MM.1S (cell line): ENCODE data around the gene IL1RAPL2.
"Not testable (repeated sequence)": the region's sequence is repeated elsewhere in the genome, so short reads cannot be mapped to it uniquely, and the experiment has no call there.

Source experiments
- DNase-seq: peaks from one replicate; pipeline ENCODE4 v3.0.0-alpha.2; 2015
- H2AFZ ChIP-seq: fragments of 300-600 bp; sonication (generic); 2 replicates; pipeline ENCODE4 v1.6.0; 2016; ENCODE audit warnings: antibody characterized with exemption, low read length
- H3F3A ChIP-seq: fragments of 300-600 bp; sonication (generic); 2 replicates; pipeline ENCODE4 v1.6.1; 2016; ENCODE audit warnings: mild to moderate bottlenecking, antibody characterized with exemption, low read length, moderate library complexity, mixed read lengths; ENCODE audit not compliant: insufficient read depth
- H3K27ac ChIP-seq: fragments of 300-600 bp; sonication (generic); 2 replicates; pipeline ENCODE4 v1.5.1; 2016; ENCODE audit warnings: mild to moderate bottlenecking, low read length
- H3K27me3 ChIP-seq: fragments of 300-600 bp; sonication (generic); replicated peaks from 2 replicates; pipeline ENCODE4 v1.6.0; 2016; ENCODE audit warnings: low read length; ENCODE audit not compliant: insufficient read depth
- H3K36me3 ChIP-seq: fragments of 300-600 bp; sonication (generic); replicated peaks from 2 replicates; pipeline ENCODE4 v1.6.1; 2016; ENCODE audit warnings: mild to moderate bottlenecking, low read length, mixed read lengths; ENCODE audit not compliant: insufficient read depth
- H3K4me1 ChIP-seq: fragments of 300-600 bp; sonication (generic); 2 replicates; pipeline ENCODE4 v1.6.1; 2016; ENCODE audit warnings: low read length, mixed read lengths
- H3K4me2 ChIP-seq: fragments of 300-600 bp; sonication (generic); 2 replicates; pipeline ENCODE4 v1.6.0; 2016; ENCODE audit warnings: low read depth, low read length
- H3K4me3 ChIP-seq: fragments of 300-600 bp; sonication (generic); 2 replicates; pipeline ENCODE4 v1.5.1; 2016; ENCODE audit warnings: low read length, mixed read lengths
- H3K79me2 ChIP-seq: fragments of 300-600 bp; sonication (generic); 2 replicates; pipeline ENCODE4 v1.6.1; 2016; ENCODE audit warnings: mixed run types, low read length, mixed read lengths
- H3K9ac ChIP-seq: fragments of 300-600 bp; sonication (generic); 2 replicates; pipeline ENCODE4 v1.6.1; 2016; ENCODE audit warnings: low read length, mixed read lengths
- H3K9me2 ChIP-seq: fragments of 300-600 bp; sonication (generic); replicated peaks from 2 replicates; pipeline ENCODE4 v1.6.1; 2016; ENCODE audit warnings: mild to moderate bottlenecking, low read length, mixed read lengths; ENCODE audit not compliant: insufficient read depth
- H3K9me3 ChIP-seq: fragments of 300-600 bp; sonication (generic); replicated peaks from 2 replicates; pipeline ENCODE4 v1.6.1; 2016; ENCODE audit warnings: mild to moderate bottlenecking, low read length, mixed read lengths; ENCODE audit not compliant: insufficient read depth
- H4K20me1 ChIP-seq: fragments of 300-600 bp; sonication (generic); 2 replicates; pipeline ENCODE4 v1.6.1; 2016; ENCODE audit warnings: mild to moderate bottlenecking, low read length, moderate library complexity, mixed read lengths; ENCODE audit not compliant: insufficient read depth
- CTCF ChIP-seq: fragments of 300-600 bp; sonication (generic); IDR thresholded peaks from 2 replicates; pipeline ENCODE4 v1.5.1; 2016; ENCODE audit warnings: antibody characterized with exemption, low read length, mixed read lengths
- EZH2 ChIP-seq: fragments of 300-600 bp; sonication (generic); optimal IDR thresholded peaks from 2 replicates; pipeline ENCODE3; 2017; ENCODE audit warnings: low read depth, mild to moderate bottlenecking, antibody characterized with exemption, low read length, mixed read lengths
- EZH2phosphoT487 ChIP-seq: fragments of 300-600 bp; sonication (generic); IDR thresholded peaks from 2 replicates; pipeline ENCODE4 v1.6.1; 2018; ENCODE audit warnings: antibody characterized with exemption, low read length

Gene IL1RAPL2

GRCh38 chrX:105114554-105115130 lies 548.6 kb downstream of the IL1RAPL2 start:
- H3F3A ChIP-seq, result no peaks in the 10 kb centered on the region
- H3K4me2 ChIP-seq, result no peak overlapping the region
- H3K4me3 ChIP-seq, result no peak overlapping the region
- H3K4me1 ChIP-seq, result no peaks in the 10 kb centered on the region
- no peaks in the 10 kb centered on the region for H3K9me2 ChIP-seq
- no peak overlapping the region for H3K27ac ChIP-seq
- no peak overlapping the region for H2AFZ ChIP-seq
- no peaks in the 10 kb centered on the region for H3K27me3 ChIP-seq
- H3K36me3 ChIP-seq, result no peaks in the 10 kb centered on the region
- no peak overlapping the region for H3K9ac ChIP-seq
- DNase-seq, result no peak
- no peak for TF ChIP-seq EZH2
- no peak for TF ChIP-seq EZH2phosphoT487
- no peaks in the 10 kb centered on the region for H3K9me3 ChIP-seq
- H4K20me1 ChIP-seq, result no peaks in the 10 kb centered on the region
- no peaks in the 10 kb centered on the region for H3K79me2 ChIP-seq

- H3K36me3 ChIP-seq, H3K79me2 ChIP-seq, H3F3A ChIP-seq, H2AFZ ChIP-seq, H4K20me1 ChIP-seq, H3K4me2 ChIP-seq, H3K9me3 ChIP-seq, H3K4me3 ChIP-seq, DNase-seq, H3K9ac ChIP-seq, H3K27ac ChIP-seq, H3K9me2 ChIP-seq, H3K4me1 ChIP-seq, H3K27me3 ChIP-seq: not testable (repeated sequence)
Measured at GRCh38 chrX:105115596-105116320, 549.8 kb downstream of the IL1RAPL2 start.

GRCh38 chrX:105116486-105116885 lies 550.5 kb downstream of the IL1RAPL2 start:
- Histone ChIP-seq H3K27me3 (no peaks in the 10 kb centered on the region), H3K9ac (no peak overlapping the region), H3K4me3 (no peak overlapping the region), H3K9me2 (no peaks in the 10 kb centered on the region), H3K4me2 (no peak overlapping the region), H2AFZ (no peak overlapping the region), H3K36me3 (no peaks in the 10 kb centered on the region), H3F3A (no peaks in the 10 kb centered on the region), H4K20me1 (no peaks in the 10 kb centered on the region), H3K27ac (no peak overlapping the region), H3K4me1 (0 out of 2 replicates have a peak, but pooled peaks cover 5% of the 10 kb centered on the region), H3K9me3 (no peaks in the 10 kb centered on the region), H3K79me2 (no peaks in the 10 kb centered on the region)
- no peak for TF ChIP-seq EZH2phosphoT487
- no peak for TF ChIP-seq CTCF
- TF ChIP-seq EZH2, result no peak
- DNase-seq, result no peak

- 0 out of 2 replicates have a peak, but pooled peaks cover 5% of the 10 kb centered on the region for H3K4me1 ChIP-seq
- no peak for DNase-seq
- no peaks in the 10 kb centered on the region for H3K9me3 ChIP-seq
- no peak overlapping the region for H3K4me2 ChIP-seq
- no peak overlapping the region for H3K9ac ChIP-seq
- H4K20me1 ChIP-seq, result no peaks in the 10 kb centered on the region
- no peaks in the 10 kb centered on the region for H3K36me3 ChIP-seq
- no peak overlapping the region for H3K27ac ChIP-seq
- no peaks in the 10 kb centered on the region for H3F3A ChIP-seq
- no peaks in the 10 kb centered on the region for H3K9me2 ChIP-seq
- no peak overlapping the region for H3K4me3 ChIP-seq
- no peaks in the 10 kb centered on the region for H3K27me3 ChIP-seq
- no peak overlapping the region for H2AFZ ChIP-seq
- TF ChIP-seq CTCF (no peak), EZH2phosphoT487 (no peak), EZH2 (no peak)
- H3K79me2 ChIP-seq, result no peaks in the 10 kb centered on the region
Measured at GRCh38 chrX:105117621-105118020, 551.6 kb downstream of the IL1RAPL2 start.
